MM.1S (cell line): ENCODE results near the gene SNX17.

Experiments
- CTCF ChIP-seq: fragments of 300-600 bp; sonication (generic); IDR thresholded peaks from 2 replicates; pipeline ENCODE4 v1.5.1; 2016; ENCODE audit warnings: antibody characterized with exemption, low read length, mixed read lengths
- EZH2 ChIP-seq: fragments of 300-600 bp; sonication (generic); optimal IDR thresholded peaks from 2 replicates; pipeline ENCODE3; 2017; ENCODE audit warnings: low read depth, mild to moderate bottlenecking, antibody characterized with exemption, low read length, mixed read lengths
- EZH2phosphoT487 ChIP-seq: fragments of 300-600 bp; sonication (generic); IDR thresholded peaks from 2 replicates; pipeline ENCODE4 v1.6.1; 2018; ENCODE audit warnings: antibody characterized with exemption, low read length

GRCh38 chr2:27353762-27354596, 16.4 kb upstream of the SNX17 start:
- TF ChIP-seq EZH2 (no peak), CTCF (no peak), EZH2phosphoT487 (no peak)
